ENCODE data around the gene TLCD3B.

DNA sequence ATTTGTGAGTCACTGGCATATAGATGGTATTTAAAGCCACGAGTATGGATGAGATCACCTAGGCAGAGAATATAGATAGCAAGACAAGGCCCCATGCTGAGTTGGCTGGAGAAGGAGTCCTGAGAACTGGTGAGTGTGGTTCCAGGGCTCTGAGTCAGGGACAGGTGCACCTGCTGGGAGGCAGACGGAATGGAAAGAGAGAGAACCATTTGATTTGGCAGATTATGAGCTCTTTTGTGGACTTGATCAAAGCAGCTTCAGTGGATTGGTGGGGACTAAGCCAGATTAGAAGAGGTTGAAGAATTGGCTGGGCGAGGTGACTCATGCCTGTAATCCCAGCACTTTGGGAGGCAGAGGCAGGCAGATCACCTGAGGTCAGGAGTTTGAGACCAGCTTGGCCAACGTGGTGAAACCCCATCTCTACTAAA is 12.3 kb downstream of the TLCD3B start:
- TF ChIP-seq, protein P1, sequence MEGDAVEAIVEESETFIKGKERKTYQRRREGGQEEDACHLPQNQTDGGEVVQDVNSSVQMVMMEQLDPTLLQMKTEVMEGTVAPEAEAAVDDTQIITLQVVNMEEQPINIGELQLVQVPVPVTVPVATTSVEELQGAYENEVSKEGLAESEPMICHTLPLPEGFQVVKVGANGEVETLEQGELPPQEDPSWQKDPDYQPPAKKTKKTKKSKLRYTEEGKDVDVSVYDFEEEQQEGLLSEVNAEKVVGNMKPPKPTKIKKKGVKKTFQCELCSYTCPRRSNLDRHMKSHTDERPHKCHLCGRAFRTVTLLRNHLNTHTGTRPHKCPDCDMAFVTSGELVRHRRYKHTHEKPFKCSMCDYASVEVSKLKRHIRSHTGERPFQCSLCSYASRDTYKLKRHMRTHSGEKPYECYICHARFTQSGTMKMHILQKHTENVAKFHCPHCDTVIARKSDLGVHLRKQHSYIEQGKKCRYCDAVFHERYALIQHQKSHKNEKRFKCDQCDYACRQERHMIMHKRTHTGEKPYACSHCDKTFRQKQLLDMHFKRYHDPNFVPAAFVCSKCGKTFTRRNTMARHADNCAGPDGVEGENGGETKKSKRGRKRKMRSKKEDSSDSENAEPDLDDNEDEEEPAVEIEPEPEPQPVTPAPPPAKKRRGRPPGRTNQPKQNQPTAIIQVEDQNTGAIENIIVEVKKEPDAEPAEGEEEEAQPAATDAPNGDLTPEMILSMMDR (conservative IDR thresholded peaks at IDR 0.05; ENCODE audit: low read length): no peak
- no peak for TF ChIP-seq EZH2phosphoT487 (IDR thresholded peaks at IDR 0.05; ENCODE audit: borderline replicate concordance, low read depth, low read length)
